HG02610 (cell line): ENCODE measurements around the gene C16orf86.

ENCODE experiments used
- ATAC-seq: cut with Tn5 transposase; IDR thresholded peaks from one replicate; pipeline ENCODE4 v1.9.1; 2021; ENCODE audit warnings: mild to moderate bottlenecking, moderate library complexity; ENCODE audit not compliant: unreplicated experiment

C16orf86 gene, protein sequence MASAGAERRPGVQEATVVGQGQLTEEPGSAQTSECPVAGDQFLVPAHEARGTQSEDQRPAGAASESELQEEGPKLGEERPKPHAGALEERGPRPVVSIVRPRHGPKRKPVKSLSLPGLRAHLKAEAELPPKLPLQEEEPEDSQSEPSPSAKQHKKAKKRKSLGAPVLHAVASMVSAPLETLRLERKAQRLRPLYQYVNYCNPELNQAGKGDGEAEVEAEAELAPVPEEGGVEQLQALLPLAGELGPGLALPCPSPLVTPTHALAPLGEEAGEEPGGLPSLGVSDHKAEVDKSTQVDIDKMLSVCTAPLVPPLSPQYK

DNA sequence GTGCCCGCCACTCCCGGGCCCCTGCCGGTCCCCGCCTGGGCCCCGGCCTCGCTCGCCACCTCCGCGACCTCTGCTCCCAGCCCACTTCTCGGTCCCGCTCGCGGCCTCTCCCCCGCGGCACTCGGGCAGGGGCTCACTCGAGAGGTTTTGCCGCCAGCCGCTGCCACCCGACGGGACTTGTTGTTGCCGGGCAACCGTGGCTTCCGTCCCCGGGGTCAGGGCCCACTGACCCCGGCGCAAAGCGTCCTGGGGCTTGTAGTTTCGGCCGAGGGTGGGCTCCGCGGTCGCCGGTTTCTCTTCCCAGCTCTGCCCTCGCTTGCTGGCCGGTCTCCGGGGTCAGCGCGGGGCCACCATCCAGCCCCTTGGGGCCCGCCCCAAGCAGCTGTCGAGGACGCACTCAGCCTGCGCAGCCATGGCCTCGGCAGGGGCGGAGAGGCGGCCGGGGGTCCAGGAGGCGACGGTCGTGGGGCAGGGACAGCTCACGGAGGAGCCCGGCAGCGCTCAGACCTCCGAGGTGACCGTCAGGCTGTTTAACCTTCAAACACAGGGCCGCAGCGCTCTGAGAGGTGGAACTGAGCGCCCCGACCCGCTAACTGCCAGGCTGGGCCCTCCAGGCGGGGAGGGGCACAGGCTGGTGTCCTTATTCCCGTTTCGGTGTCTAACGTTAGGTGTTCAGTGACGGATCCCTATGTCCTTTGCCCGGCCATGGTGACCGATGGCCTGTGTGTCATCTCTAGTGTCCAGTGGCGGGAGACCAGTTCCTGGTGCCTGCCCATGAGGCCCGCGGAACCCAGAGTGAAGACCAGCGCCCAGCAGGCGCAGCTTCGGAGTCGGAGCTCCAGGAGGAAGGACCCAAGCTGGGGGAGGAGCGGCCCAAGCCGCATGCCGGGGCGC lies at the start of gene C16orf86, which contains the start of gene ENKD1:
C16orf86 (plus strand) TSS at position 256 of the 894 bp plus-strand sequence; CDS start at position 413, 157 bp downstream.
ENKD1 (minus strand) TSS at position 192 of the 894 bp plus-strand sequence. CDS start 308 bp downstream, outside the sequence.
- peak; percentile 60 for ATAC-seq

DNA sequence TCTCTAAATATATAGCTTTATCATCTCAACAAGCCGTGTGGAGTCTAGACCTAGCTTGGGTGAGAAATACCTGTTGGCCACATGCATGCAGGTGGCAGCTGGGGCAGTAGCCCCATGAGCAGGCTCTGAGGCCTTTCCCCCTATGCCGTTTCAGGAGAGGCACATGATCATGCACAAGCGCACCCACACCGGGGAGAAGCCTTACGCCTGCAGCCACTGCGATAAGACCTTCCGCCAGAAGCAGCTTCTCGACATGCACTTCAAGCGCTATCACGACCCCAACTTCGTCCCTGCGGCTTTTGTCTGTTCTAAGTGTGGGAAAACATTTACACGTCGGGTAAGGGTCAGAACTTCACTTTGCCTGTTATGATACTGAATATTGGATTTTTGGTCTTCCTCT lies 38.4 kb upstream of the C16orf86 start:
- ATAC-seq = no peak

DNA sequence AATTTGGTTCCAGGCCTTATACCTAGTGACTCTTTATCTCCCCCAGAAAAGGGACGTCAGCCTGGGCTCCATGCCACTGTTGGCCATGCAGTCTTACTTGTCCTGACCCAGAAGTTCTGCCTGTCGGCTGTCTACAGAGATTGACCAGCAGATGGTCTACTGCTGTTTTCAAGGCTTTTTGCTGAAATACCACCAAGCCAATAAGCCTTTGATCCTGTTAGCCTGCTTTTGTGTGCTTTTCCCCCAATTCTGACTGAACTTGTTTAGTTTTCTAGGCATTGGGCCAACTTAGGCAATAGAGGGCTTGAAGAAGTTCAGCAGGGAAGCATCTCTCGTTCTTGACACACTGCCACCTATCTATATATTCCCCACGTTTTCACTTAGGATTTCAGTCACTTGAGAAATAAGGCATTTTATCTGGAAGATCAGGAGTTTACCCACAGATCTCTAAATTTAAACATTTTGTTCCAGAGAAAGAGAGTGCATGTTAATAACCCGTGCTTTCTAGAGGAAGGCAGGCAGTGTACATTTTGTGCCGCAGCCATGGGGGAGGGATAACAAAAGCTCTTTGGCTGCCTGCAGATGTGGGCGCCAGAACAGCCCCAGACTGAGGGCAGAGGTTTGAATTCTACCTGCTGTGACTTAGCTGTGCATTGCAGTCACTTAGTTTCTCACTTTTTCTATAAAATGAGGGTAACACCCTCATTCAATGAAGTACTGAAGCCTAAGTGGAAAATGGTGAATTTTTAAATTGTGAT lies 34.0 kb upstream of the C16orf86 start:
- ATAC-seq = no peak

DNA sequence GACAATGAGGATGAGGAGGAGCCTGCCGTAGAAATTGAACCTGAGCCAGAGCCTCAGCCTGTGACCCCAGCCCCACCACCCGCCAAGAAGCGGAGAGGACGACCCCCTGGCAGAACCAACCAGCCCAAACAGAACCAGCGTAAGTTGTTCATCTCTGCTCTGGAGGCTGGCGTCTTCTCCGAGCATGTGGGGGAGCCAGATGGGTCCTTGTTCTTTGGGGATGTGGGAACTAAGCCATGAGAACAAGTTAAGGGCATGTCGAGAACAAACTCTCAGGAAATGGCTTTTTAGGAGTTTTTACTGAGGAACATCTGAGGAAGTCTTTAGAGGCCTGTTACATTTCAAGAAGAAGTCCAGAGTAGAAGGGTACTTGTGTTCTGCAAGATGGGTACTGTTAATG lies 29.9 kb upstream of the C16orf86 start:
- no peak for ATAC-seq

DNA sequence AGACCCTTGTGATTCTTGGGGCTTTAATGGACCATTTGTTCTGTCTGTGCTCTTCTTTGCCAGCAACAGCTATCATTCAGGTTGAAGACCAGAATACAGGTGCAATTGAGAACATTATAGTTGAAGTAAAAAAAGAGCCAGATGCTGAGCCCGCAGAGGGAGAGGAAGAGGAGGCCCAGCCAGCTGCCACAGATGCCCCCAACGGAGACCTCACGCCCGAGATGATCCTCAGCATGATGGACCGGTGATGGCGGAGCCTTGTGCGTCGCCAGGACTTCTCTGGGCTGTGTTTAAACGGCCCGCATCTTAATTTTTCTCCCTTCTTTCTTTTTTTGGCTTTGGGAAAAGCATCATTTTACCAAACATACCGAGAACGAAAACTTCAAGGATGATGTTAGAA lies 29.0 kb upstream of the C16orf86 start:
- no peak for ATAC-seq

DNA sequence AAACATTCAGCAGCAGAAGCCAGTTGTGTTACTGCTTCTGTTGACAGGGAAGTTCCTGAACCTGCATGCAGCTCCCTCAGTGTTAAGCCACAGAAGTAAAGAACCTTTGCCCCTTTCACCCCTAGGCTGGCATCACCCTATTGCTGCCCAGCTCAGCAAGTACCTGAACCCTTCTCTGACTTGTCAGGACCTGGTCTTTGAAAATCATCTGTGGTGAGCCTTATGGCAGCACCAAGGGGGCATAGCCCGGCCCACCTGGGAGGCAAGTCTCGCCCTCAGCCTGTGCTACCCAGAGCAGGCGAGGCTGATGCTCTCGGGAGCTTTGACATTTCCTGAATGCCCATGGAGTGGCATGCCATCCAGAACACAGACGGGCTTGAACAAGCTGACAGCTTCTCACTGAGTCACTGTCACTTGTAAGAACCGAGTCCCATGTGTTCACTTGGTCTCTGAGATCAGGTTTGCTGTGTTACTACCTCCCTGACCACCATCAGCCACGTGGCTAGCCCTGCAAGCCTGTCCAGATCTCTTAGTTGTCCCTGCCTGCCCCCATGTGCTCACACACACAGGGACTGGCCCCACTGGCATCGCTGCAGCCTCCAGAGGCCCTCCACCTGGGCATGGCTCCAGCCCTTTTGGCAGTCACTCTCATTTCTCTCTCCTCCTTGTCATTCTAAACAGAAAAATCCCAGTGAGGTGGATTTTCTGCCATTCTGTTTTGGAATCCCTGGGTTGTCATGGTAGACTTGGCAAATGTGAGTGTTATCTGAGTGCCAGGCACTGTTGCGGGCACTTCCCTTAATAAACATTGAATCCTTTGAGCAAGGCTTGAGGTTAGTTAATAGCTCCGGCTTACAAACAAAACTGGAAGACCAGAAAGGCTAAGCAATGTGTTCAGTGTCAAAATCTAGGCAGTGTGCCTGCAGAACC lies 24.6 kb upstream of the C16orf86 start:
- ATAC-seq = no peak

DNA sequence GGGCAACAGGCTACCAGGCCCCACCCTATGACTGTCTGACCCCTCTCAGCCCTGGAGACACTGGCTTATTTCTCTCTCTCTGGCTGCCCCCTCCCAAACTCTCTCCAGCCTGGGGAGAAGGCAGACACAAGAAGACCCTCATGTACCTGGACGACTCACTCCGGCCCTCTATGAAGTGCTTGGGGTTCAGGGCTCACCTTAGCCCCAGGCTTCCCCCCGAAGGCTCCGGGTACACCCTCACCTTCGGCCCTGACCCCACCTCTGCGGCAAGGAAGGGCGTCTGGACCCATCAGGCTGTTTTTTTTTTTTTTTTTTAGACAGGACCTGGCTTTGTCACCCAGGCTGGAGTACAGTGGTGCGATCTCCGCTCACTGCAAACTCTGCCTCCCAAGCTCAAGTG lies 22.6 kb upstream of the C16orf86 start:
- no peak for ATAC-seq

DNA sequence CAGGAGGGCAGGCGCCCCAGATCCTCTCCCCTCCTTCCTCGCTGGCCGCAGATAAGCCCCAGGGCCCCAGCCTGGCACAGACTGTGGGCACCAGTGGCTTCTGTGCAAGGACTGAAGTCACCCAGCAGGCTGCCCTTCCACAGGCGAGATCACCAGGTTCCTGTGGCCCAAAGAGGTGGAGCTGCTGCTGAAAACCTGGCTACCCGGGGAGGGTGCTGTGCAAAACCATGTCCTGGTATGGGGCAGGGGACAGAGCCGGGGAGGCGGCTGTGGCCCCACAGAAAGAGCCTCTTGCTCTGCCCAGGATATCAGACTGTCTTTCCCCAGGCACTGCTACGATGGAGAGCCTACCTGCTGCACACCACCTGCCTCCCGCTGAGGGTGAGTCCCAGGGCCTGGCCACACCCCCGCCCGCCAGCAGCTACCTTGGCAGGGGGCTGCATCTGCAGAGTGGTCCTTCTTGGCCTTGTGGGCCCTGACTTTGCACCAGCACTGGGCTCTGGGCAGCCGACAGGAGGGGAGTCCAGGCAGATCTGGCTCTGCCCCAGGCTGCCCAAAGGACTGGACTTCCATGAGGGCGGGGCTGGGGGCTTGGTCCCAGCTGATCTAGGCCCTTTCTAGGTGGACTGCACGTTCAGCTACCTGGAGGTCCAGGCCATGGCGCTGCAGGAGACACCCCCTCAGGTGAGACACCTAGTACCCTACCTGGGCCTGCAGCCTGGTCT lies 21.1 kb upstream of the C16orf86 start:
- no peak for ATAC-seq

DNA sequence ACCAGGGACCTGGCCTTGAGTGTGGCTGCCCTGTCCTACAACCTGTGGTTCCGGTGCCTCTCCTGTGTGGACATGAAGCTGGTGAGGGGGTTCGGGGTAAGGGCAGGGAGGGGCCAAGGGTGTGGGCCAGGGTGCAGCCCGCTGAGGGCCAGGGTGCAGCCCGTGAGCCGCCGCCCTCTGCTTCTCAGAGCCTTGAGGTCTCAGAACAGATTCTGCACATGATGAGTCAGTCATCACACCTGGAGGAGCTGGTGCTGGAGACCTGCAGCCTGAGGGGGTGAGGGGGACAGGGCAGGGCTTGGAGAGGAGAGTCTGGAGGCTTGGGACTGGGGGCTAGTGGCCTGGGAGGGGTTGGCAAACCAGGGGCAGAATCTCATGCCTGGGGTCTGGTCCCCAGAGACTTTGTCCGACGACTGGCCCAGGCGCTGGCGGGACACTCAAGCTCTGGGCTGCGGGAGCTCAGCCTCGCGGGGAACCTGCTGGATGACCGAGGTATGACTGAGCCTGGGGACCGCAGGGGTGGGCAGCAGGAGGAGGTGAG lies 19.4 kb upstream of the C16orf86 start:
- ATAC-seq = no peak

DNA sequence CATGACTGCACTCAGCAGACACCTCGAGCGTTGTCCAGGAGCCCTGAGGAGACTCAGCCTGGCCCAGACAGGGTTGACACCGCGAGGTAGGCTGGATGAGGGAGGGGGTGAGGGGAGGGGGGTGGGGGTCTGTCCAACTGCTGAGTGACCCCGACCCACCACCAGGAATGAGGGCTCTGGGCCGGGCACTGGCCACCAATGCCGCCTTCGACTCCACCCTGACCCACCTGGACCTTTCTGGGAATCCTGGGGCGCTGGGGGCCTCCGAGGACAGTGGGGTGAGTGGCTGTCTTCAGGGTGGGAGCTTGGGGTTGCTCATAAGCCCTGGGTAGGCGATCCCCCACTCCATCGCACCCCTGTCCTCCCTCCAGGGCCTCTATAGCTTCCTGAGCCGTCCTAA lies 18.9 kb upstream of the C16orf86 start:
- no peak for ATAC-seq

DNA sequence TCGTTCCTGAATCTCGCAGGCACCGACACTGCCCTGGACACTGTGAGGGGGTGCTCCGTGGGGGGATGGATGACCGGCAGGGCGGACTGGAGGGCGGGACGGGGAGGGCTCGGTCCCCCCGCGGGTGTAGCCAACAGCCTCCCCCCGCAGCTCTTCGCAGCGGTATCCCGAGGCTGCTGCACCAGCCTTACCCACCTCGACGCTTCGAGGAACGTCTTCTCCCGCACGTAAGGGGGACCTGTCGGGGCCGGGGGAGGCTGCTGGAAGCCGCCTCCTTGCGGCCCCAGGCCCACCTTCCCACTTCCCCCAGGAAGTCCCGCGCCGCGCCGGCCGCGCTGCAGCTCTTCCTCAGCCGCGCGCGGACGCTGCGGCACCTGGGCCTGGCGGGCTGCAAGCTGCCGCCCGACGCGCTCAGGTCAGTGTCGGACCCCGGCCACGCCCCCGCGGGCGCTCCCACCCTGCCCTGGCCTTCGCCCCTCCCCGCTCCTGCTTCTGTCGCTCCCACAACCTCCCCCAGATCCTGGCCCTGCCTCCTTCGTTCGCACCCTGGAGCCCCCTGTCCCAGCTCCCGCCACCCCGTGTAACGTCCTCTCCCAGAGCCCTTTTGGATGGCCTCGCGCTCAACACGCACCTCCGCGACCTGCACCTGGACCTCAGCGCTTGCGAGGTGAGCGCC lies 18.4 kb upstream of the C16orf86 start:
- no peak for ATAC-seq

DNA sequence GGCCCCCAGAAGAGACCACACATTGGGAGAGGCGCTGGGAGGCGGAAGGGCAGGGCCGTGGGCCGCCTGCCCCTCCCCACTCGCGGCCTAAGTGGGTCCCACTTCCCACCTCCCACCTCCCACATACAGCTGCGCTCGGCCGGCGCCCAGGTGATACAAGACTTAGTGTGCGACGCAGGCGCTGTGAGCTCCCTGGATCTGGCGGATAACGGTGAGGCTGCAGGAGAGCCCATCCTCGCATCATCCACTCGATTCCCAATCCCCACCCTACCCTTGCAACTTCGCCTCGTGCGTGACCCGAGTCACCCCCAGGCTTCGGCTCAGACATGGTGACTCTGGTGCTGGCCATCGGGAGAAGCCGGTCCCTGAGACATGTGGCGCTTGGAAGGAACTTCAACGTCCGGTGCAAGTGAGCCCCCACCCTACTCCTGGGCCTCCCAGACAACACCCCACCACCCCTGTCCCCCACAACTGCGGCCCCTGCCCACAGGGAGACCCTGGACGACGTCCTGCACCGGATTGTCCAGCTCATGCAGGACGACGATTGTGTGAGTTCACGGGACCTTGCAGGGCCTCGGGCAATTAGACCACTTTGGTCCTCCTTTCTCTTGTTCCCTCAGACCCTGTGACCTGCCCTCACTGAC lies 17.7 kb upstream of the C16orf86 start:
- no peak for ATAC-seq

DNA sequence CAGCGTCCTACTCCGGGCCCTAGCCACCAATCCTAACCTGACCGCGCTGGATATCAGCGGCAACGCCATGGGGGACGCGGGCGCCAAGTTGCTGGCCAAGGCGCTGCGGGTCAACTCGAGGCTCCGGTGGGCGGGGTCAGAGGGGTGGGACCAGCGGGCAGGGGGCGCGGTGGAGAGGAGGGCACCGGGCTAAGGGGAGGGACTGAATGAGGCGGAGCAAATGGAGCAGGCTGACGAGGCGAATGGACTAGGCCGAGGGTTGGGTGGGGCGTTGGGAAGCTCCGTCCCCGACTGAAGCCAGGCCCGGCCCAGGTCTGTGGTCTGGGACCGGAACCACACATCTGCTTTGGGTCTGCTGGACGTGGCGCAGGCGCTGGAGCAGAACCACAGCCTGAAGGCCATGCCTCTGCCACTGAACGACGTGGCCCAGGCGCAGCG lies 17.1 kb upstream of the C16orf86 start:
- no peak for ATAC-seq

DNA sequence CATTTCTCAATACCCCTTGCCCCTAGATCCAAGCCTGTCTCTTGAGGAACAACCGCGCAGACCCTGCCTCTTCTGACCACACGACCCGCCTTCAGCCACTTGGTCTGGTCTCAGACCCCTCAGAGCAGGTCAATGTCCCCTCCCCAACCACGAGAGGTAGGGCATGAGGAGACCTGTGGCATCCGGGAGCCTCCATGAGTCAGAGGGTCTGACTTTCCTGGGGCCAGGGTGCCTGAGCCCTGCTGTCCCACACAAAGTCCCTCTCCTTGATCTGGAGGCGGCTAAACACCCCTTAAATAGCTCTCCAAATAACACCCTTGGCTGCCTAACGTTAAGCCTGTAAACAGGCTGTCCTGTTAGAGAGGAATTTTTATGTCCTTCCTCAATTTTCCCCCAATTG lies 16.6 kb upstream of the C16orf86 start:
- ATAC-seq = no peak

DNA sequence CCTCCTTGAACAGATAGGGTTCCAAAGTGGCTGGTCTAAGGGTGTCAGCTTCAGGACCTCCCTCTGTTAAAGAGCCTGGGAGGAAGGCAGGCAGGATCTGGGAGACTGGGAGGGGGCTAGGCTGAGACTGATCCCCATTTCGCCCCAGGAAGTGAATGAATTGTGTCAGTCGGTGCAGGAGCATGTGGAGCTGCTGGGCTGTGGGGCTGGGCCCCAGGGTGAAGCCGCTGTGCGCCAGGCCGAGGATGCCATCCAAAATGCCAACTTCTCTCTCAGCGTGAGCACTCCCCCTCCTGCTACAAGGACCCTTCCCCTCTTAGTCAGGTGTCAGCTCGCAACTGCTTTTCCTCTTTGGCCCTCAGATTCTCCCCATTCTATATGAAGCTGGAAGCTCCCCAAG lies 15.6 kb upstream of the C16orf86 start:
- ATAC-seq = no peak

DNA sequence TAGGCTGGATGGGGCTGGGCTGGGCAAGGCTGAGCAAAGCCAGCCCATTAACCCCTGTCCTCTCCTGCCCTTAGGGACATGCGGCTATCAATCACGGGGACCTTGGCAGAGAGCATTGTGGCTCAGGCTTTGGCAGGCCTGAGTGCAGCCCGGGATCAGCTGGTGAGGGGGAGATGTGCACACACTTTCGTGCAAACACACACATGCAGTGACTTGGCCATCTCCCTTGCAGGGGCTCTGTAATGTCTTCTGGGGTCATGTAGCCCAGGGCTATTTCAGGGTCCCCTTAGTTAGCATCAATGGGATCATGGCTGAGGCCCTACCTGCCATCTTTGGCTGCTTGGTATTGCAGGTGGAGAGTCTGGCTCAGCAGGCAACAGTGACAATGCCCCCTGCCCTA lies 14.8 kb upstream of the C16orf86 start:
- no peak for ATAC-seq

DNA sequence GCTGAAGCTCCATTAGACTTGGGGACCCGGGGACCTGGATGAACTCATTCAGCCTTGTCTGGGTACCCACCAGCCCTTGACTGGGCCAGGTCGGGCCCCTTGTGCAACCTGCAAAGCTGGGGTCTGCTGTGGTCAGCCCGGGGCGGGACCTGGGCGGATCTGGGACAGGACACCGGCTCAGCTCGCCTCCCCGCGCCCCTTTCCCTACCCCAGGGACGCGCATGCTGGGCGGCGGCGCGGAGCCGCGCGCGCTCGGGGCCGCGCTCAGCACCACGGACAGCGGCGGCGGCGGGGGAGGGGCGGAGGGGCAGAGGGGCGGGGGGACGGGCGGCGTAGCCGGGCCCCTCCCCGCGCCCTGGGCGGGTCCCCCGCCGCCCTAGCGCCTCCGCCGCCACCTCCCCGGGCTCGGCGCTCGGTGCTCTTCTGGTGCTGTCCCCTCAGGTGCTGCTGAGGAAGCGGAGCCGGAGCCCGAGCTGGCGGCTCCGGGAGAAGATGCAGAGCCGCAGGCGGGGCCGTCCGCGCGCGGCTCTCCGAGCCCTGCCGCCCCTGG lies 14.0 kb upstream of the C16orf86 start:
- ATAC-seq = no peak
